Measurements from ENCODE around the gene NPB.

DNA sequence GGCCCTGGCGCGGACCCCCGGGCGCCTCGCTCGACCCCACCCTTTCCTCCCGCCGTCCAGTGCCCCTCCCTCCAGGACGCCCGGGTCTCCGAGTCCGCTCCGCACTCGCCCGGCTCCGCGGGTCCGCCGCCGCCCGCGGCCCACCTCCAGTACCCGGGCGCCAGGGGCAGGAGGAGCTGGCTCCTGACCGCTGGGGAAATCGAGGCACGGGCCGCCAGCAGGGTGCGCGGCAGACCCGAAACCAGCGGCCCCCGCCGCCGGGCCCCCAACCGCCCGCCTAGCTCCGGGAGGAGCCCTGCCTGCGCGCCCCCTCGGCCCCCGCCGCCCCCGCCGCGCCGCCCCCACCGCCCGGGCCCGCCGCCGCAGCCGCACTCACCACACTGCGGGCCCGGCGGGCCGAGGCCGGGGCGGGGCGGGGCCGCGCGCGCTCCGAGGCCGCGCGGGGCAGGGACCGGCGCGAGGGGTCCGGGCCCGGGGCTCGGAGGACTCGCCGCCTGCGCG lies 25.2 kb downstream of the NPB start:
- TF ChIP-seq POLR2A (IDR thresholded peaks at IDR 0.05), result no peak
- TF ChIP-seq, protein P1, sequence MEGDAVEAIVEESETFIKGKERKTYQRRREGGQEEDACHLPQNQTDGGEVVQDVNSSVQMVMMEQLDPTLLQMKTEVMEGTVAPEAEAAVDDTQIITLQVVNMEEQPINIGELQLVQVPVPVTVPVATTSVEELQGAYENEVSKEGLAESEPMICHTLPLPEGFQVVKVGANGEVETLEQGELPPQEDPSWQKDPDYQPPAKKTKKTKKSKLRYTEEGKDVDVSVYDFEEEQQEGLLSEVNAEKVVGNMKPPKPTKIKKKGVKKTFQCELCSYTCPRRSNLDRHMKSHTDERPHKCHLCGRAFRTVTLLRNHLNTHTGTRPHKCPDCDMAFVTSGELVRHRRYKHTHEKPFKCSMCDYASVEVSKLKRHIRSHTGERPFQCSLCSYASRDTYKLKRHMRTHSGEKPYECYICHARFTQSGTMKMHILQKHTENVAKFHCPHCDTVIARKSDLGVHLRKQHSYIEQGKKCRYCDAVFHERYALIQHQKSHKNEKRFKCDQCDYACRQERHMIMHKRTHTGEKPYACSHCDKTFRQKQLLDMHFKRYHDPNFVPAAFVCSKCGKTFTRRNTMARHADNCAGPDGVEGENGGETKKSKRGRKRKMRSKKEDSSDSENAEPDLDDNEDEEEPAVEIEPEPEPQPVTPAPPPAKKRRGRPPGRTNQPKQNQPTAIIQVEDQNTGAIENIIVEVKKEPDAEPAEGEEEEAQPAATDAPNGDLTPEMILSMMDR (IDR thresholded peaks at IDR 0.05), result no peak
- TF ChIP-seq EP300 (IDR thresholded peaks at IDR 0.05), result no peak
- no peak for TF ChIP-seq POLR2AphosphoS5 (IDR thresholded peaks at IDR 0.05)
